MCF 10A (cell line): Measurements from ENCODE around the gene AMIGO1. TPM values are rescaled to one million over a fixed set of nuclear protein-coding genes. Genes with fewer than 3 reads are reported as not detected.

Experiments used
- BruUV-seq: library from RNA; stranded (reverse); fragments of 400-500 nt; replicated peaks from 2 replicates; lab custom pipeline; 2021; lab: Mats Ljungman, UMichigan
- CTCF ChIA-PET: fragments of 300-600 bp; sonication (Branson Sonifier 250); formaldehyde crosslinking; extraction: SDS; loops from one replicate; lab custom pipeline; 2021; ENCODE audit warnings: antibody characterized with exemption, inconsistent platforms; lab: Yijun Ruan, JAX
- POLR2A ChIA-PET: fragments of 300-600, 350-650 bp; sonication (Branson Sonifier 250); formaldehyde crosslinking; extraction: SDS; loops from one replicate; lab custom pipeline; 2020; ENCODE audit warnings: antibody characterized with exemption, inconsistent platforms; lab: Yijun Ruan, JAX
- DNase-seq: peaks from one replicate; pipeline ENCODE4 v3.0.0-alpha.2; 2018; ENCODE audit not compliant: unreplicated experiment
- H3K27ac Mint-ChIP-seq: one replicate; pipeline ENCODE4 v1.8.0; 2022; ENCODE audit warnings: mild to moderate bottlenecking, low read depth, mixed read lengths; ENCODE audit not compliant: unreplicated experiment
- H3K27me3 Mint-ChIP-seq: one replicate; pipeline ENCODE4 v1.8.0; 2022; ENCODE audit warnings: mixed read lengths; ENCODE audit not compliant: insufficient read depth, unreplicated experiment
- H3K36me3 Mint-ChIP-seq: one replicate; pipeline ENCODE4 v1.8.0; 2022; ENCODE audit warnings: mild to moderate bottlenecking, moderate library complexity, mixed read lengths; ENCODE audit not compliant: insufficient read depth, unreplicated experiment
- H3K4me1 Mint-ChIP-seq: one replicate; pipeline ENCODE4 v1.8.0; 2022; ENCODE audit warnings: mixed read lengths; ENCODE audit not compliant: insufficient read depth, unreplicated experiment
- H3K4me3 Mint-ChIP-seq: one replicate; pipeline ENCODE4 v1.8.0; 2022; ENCODE audit warnings: mild to moderate bottlenecking, moderate library complexity, mixed read lengths; ENCODE audit not compliant: unreplicated experiment
- H3K9me3 Mint-ChIP-seq: one replicate; pipeline ENCODE4 v1.8.0; 2022; ENCODE audit warnings: mixed read lengths; ENCODE audit not compliant: unreplicated experiment
- intact Hi-C: fragments of 100-400 bp; cut with micrococcal nuclease; formaldehyde crosslinking; loops from 2 replicates; pipeline ENCODE4 v1.14.1; 2022
- total RNA-seq: library from RNA; stranded (reverse); gene quantifications from 2 replicates; pipeline ENCODE4 v1.2.3, GENCODE V29; 2022
- TF ChIP-seq, protein P1 (sequence below): fragments of 200-600 bp; IDR thresholded peaks from one replicate; pipeline ENCODE4 v1.8.0; 2022; ENCODE audit warnings: antibody characterized with exemption, mild to moderate bottlenecking; ENCODE audit not compliant: unreplicated experiment

Gene AMIGO1
- total RNA-seq, 1 experiment from 2014 or later: 0.21 TPM

DNA sequence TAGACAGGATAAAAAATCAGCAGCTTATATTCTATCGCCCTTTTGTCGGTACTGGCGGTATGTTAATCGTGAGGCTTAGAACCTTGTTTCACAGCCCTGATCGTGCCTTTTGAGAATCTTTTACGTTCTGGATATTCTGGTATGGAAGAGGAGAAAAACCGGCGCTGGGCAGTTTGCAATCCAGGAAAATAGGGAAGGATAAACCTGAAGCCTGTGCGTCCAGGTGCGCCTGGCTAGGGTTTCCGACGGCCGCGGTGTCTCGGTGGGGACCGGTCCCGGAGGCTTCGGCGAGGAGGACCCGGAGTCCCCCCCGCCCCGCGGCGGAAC lies 43.4 kb downstream of the AMIGO1 start:
- no peak overlapping the region for H3K4me3 Mint-ChIP-seq
- ChIA-PET CTCF (interaction anchor here (0.9 kb wide), 1 partner anchor 16 kb away, joined by 6 read pairs; no protein-coding TSS in a partner anchor), POLR2A (no interaction called here)
- H3K27ac Mint-ChIP-seq: no peak overlapping the region
- peaks cover 95% of the 10 kb centered on the region for H3K27me3 Mint-ChIP-seq
- intact Hi-C loops: no loop called here
- no peaks in the 10 kb centered on the region for H3K4me1 Mint-ChIP-seq
- DNase-seq: no peak
- no peaks in the 10 kb centered on the region for H3K36me3 Mint-ChIP-seq
- H3K9me3 Mint-ChIP-seq: no peaks in the 10 kb centered on the region
- BruUV-seq: no TSS peak
- TF ChIP-seq, protein P1, sequence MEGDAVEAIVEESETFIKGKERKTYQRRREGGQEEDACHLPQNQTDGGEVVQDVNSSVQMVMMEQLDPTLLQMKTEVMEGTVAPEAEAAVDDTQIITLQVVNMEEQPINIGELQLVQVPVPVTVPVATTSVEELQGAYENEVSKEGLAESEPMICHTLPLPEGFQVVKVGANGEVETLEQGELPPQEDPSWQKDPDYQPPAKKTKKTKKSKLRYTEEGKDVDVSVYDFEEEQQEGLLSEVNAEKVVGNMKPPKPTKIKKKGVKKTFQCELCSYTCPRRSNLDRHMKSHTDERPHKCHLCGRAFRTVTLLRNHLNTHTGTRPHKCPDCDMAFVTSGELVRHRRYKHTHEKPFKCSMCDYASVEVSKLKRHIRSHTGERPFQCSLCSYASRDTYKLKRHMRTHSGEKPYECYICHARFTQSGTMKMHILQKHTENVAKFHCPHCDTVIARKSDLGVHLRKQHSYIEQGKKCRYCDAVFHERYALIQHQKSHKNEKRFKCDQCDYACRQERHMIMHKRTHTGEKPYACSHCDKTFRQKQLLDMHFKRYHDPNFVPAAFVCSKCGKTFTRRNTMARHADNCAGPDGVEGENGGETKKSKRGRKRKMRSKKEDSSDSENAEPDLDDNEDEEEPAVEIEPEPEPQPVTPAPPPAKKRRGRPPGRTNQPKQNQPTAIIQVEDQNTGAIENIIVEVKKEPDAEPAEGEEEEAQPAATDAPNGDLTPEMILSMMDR: no peak

DNA sequence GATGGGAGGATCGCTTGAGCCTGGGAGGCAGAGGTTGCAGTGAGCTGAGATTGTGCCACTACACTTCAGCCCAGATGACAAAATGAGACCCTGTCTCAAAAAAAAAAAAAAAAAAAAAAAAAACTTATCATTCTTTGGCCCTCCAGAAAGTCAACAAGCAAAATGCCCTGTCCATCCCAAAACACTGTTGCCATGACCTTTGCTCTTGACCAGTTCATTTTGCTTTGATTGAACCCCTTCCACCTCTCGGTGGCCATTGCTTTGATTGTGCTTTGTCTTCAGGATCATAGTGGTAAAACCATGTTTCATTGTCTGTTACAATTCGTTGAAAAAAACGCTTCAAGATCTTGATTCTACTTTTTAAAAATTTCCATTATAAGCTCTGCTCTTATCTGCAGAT lies 51.7 kb downstream of the AMIGO1 start:
- H3K27ac Mint-ChIP-seq: no peak overlapping the region
- POLR2A ChIA-PET: interaction anchor here (0.6 kb wide), 1 partner anchor 77 kb away, joined by 3 read pairs; no protein-coding TSS in a partner anchor
- CTCF ChIA-PET: interaction anchor here (0.6 to 2.1 kb wide), 4 partner anchors 33 to 298 kb away, joined by 3 to 6 read pairs (median 4); partner anchors contain the start of gene CYB561D1
- TF ChIP-seq, protein P1: no peak
- BruUV-seq: no TSS peak
- no peaks in the 10 kb centered on the region for H3K9me3 Mint-ChIP-seq
- no peaks in the 10 kb centered on the region for H3K4me1 Mint-ChIP-seq
- peaks cover 73% of the 10 kb centered on the region for H3K27me3 Mint-ChIP-seq
- DNase-seq: no peak
- no peaks in the 10 kb centered on the region for H3K36me3 Mint-ChIP-seq
- H3K4me3 Mint-ChIP-seq: no peak overlapping the region
- intact Hi-C loops: no loop called here

DNA sequence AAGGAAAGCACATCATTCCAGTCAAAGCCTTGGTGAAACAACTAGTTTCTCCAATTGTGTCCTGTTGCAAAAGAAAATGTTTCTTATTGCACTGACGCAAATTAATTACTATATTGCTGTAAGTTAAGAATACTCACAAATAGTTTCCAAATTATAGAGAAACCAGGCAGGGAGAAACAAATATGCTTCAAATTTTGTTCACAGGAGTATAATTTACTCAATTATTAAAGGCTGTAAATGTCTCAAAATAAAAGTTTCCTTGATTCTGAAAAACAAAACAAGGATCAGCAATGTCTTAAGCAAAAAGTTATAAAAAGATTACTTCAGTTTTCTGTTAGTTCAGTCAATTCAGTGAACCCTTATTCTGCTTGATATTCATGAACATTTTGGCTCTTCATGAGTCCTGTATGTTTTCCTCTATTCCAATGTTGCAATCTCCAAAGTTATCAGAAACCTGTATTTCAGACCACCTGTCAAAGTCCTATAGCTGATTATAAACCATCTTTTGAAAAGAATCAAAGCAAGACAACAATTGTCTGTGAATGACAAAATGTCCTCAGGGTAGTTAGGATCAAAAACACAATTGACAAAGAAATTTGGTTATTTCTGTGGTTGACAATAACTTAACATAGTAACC lies 54.9 kb downstream of the AMIGO1 start:
- intact Hi-C loops: no loop called here
- no peaks in the 10 kb centered on the region for H3K36me3 Mint-ChIP-seq
- H3K9me3 Mint-ChIP-seq: no peaks in the 10 kb centered on the region
- POLR2A ChIA-PET: interaction anchor here (1.3 kb wide), 1 partner anchor 29 kb away, joined by 3 read pairs; the partner anchor contains the start of gene PSMA5
- TF ChIP-seq, protein P1: no peak
- CTCF ChIA-PET: no interaction called here
- peaks cover 78% of the 10 kb centered on the region for H3K27me3 Mint-ChIP-seq
- no peak for DNase-seq
- no peak overlapping the region for H3K27ac Mint-ChIP-seq
- H3K4me1 Mint-ChIP-seq: no peaks in the 10 kb centered on the region
- no peak overlapping the region for H3K4me3 Mint-ChIP-seq
- BruUV-seq: no TSS peak

Other genes starting within 250 kb of the AMIGO1 start
- 13.0 and 19.4 TPM in 2 replicates for gene PSRC1, start 226.6 kb downstream of the AMIGO1 start, total RNA-seq
- gene MYBPHL, start 202.7 kb downstream of the AMIGO1 start, total RNA-seq: 1.1 TPM in 1 of 2 replicates, not detected in the other
- gene SORT1, start 111.8 kb downstream of the AMIGO1 start, total RNA-seq: 13.3 TPM in 2 replicates
- gene PSMA5, start 83.3 kb downstream of the AMIGO1 start, total RNA-seq: 109 and 113 TPM in 2 replicates
- not detected in 2 replicates for gene SYPL2, start 43.2 kb downstream of the AMIGO1 start, total RNA-seq
- 3.8 and 7.3 TPM in 2 replicates for gene ATXN7L2, start 25.8 kb downstream of the AMIGO1 start, total RNA-seq
- 6.9 and 7.8 TPM in 2 replicates for gene CYB561D1, start 15.6 kb downstream of the AMIGO1 start, total RNA-seq
- not detected in 2 replicates for gene GPR61, start 30.1 kb upstream of the AMIGO1 start, total RNA-seq
- 8.0 and 8.6 TPM in 2 replicates for gene GNAI3, start 38.9 kb upstream of the AMIGO1 start, total RNA-seq
- not detected in 2 replicates for gene GNAT2, start 109.9 kb upstream of the AMIGO1 start, total RNA-seq
- gene AMPD2, start 110.1 kb upstream of the AMIGO1 start, total RNA-seq: 49.5 and 52.6 TPM in 2 replicates
- gene GSTM4, start 146.4 kb upstream of the AMIGO1 start, total RNA-seq: 4.7 and 5.8 TPM in 2 replicates
- gene GSTM2, start 158.3 kb upstream of the AMIGO1 start, total RNA-seq: 0.70 and 1.4 TPM in 2 replicates
- gene GSTM1, start 178.1 kb upstream of the AMIGO1 start, total RNA-seq: not detected in 2 replicates
- gene GSTM5, start 202.5 kb upstream of the AMIGO1 start, total RNA-seq: not detected in 2 replicates
- not detected in 2 replicates for gene GSTM3, start 231.3 kb upstream of the AMIGO1 start, total RNA-seq